CD14-positive monocyte (primary cell): ENCODE measurements around the gene SPNS3. TPM values are rescaled to one million over a fixed set of nuclear protein-coding genes. Genes with fewer than 3 reads are reported as not detected.

ENCODE experiments used
- DNase-seq, 3 donors: peaks; one replicate each; pipeline ENCODE4 v3.0.0-alpha.2; 2011 to 2022
- H2AFZ ChIP-seq: 2 replicates; pipeline ENCODE4 v1.6.0; 2012; ENCODE audit warnings: mild to moderate bottlenecking, low read depth, low read length, inconsistent platforms; ENCODE audit not compliant: insufficient read depth, poor library complexity, severe bottlenecking
- H3K27ac ChIP-seq, 2 donors: 1 replicate in 1 of 2; 2 replicates in 1 of 2; pipeline ENCODE4 v1.5.1; 2012 to 2013; ENCODE audit warnings: low read length in 2 of 2, control low read depth in 1 of 2, inconsistent platforms in 1 of 2, low read depth in 1 of 2, mild to moderate bottlenecking in 1 of 2
- H3K27me3 ChIP-seq, 2 donors: one replicate each; pipeline versions ENCODE4 v1.6.0 to v1.6.1; 2011 to 2013; ENCODE audit warnings: low read length in 2 of 2; ENCODE audit not compliant: control insufficient read depth in 2 of 2, insufficient read depth in 2 of 2
- H3K36me3 ChIP-seq, 2 donors: replicated peaks in 1 of 2; 1 replicate in 1 of 2; 2 replicates in 1 of 2; pipeline versions ENCODE4 v1.5.1 to v1.6.1; 2012 to 2013; ENCODE audit warnings: low read length in 2 of 2, control low read depth in 1 of 2, inconsistent platforms in 1 of 2, mild to moderate bottlenecking in 1 of 2; ENCODE audit not compliant: insufficient read depth in 2 of 2, control insufficient read depth in 1 of 2
- H3K4me1 ChIP-seq, 2 donors: 1 replicate in 1 of 2; 2 replicates in 1 of 2; pipeline versions ENCODE4 v1.5.1 to v1.6.1; 2012 to 2013; ENCODE audit warnings: low read length in 2 of 2, control low read depth in 1 of 2, inconsistent platforms in 1 of 2, mild to moderate bottlenecking in 1 of 2, moderate library complexity in 1 of 2; ENCODE audit not compliant: insufficient read depth in 2 of 2, control insufficient read depth in 1 of 2
- H3K4me2 ChIP-seq: replicated peaks from 2 replicates; pipeline ENCODE3; 2012; ENCODE audit warnings: low read length, moderate library complexity, mild to moderate bottlenecking; ENCODE audit not compliant: poor library complexity, severe bottlenecking; ENCODE audit errors: extremely low read depth
- H3K4me3 ChIP-seq, 3 experiments: fragments of 200-600 bp in 1 of 3; sonication (generic) in 1 of 3; replicated peaks in 1 of 3; 1 replicate in 2 of 3; 2 replicates in 1 of 3; pipeline ENCODE4 v1.5.1; 2011 to 2013; ENCODE audit warnings: low read length in 3 of 3, mild to moderate bottlenecking in 3 of 3, control low read depth in 2 of 3, low read depth in 2 of 3, inconsistent platforms in 1 of 3, moderate library complexity in 1 of 3
- H3K79me2 ChIP-seq: 2 replicates; pipeline ENCODE4 v1.6.0; 2012; ENCODE audit warnings: mild to moderate bottlenecking, control low read depth, inconsistent platforms, low read length, moderate library complexity; ENCODE audit not compliant: insufficient read depth
- H3K9ac ChIP-seq: 2 replicates; pipeline ENCODE4 v1.6.0; 2017; ENCODE audit warnings: low read length, mild to moderate bottlenecking; ENCODE audit not compliant: insufficient read depth, poor library complexity, severe bottlenecking
- H3K9me3 ChIP-seq, 2 donors: replicated peaks in 1 of 2; 1 replicate in 1 of 2; 2 replicates in 1 of 2; pipeline versions ENCODE4 v1.5.1 to v1.6.1; 2012 to 2013; ENCODE audit warnings: low read length in 2 of 2, control low read depth in 1 of 2; ENCODE audit not compliant: control insufficient read depth in 1 of 2, insufficient read depth in 1 of 2
- H4K20me1 ChIP-seq: 2 replicates; pipeline ENCODE4 v1.6.0; 2012; ENCODE audit warnings: mild to moderate bottlenecking, low read length, control low read depth, moderate library complexity; ENCODE audit not compliant: insufficient read depth
- H3K27ac Mint-ChIP-seq, 7 donors: one replicate each; pipeline ENCODE4 v1.8.0; 2020; ENCODE audit warnings: mild to moderate bottlenecking in 7 of 7, mixed read lengths in 7 of 7, moderate library complexity in 6 of 7, inconsistent platforms in 2 of 7
- H3K27me3 Mint-ChIP-seq, 3 donors: one replicate each; pipeline ENCODE4 v1.8.0; 2021 to 2022; ENCODE audit warnings: low read depth in 3 of 3, mild to moderate bottlenecking in 3 of 3, mixed read lengths in 3 of 3, moderate library complexity in 3 of 3, inconsistent platforms in 1 of 3
- H3K36me3 Mint-ChIP-seq, 2 donors: one replicate each; pipeline ENCODE4 v1.8.0; 2020; ENCODE audit warnings: mixed read lengths in 2 of 2, inconsistent platforms in 1 of 2, mild to moderate bottlenecking in 1 of 2
- H3K4me1 Mint-ChIP-seq: one replicate; pipeline ENCODE4 v1.8.0; 2020; ENCODE audit warnings: mild to moderate bottlenecking, mixed read lengths
- H3K4me3 Mint-ChIP-seq, 2 donors: one replicate each; pipeline ENCODE4 v1.8.0; 2020; ENCODE audit warnings: mild to moderate bottlenecking in 2 of 2, mixed read lengths in 2 of 2, moderate library complexity in 1 of 2
- H3K9me3 Mint-ChIP-seq, 7 donors: one replicate each; pipeline ENCODE4 v1.8.0; 2020 to 2022; ENCODE audit warnings: mixed read lengths in 7 of 7, mild to moderate bottlenecking in 6 of 7, moderate library complexity in 6 of 7, inconsistent platforms in 2 of 7
- CTCF ChIP-seq: fragments of 200-600 bp; IDR thresholded peaks from one replicate; pipeline ENCODE4 v1.8.0; 2022; ENCODE audit warnings: antibody characterized with exemption, mild to moderate bottlenecking
- WGBS: methylation state at CpG from one replicate; pipeline ENCODE4 v1.1.5; 2013; ENCODE audit warnings: missing lambda C conversion rate; ENCODE audit not compliant: insufficient coverage; 5-methylcytosine and 5-hydroxymethylcytosine counted together
- intact Hi-C, 2 donors: fragments of 100-400 bp; cut with micrococcal nuclease; formaldehyde crosslinking; loops; one replicate each; pipeline versions ENCODE4 v1.15.0 to v1.15.1; 2023
- polyA plus RNA-seq, 3 donors: library from polyadenylated mRNA; depleted of rRNA in 1 of 3; unstranded in 2 of 3; stranded (reverse) in 1 of 3; fragments of 300-500 nt in 2 of 3; fragments of >200 nt in 1 of 3; fragmentation: Illumina TruSeq in 2 of 3; gene quantifications; 1 replicate in 2 of 3; 2 replicates in 1 of 3; pipeline ENCODE4 v1.2.3, GENCODE V29; 2012 to 2021

SPNS3 gene
- polyA plus RNA-seq, 3 donors = 2.3 to 5.7 (median 4.5) TPM

DNA sequence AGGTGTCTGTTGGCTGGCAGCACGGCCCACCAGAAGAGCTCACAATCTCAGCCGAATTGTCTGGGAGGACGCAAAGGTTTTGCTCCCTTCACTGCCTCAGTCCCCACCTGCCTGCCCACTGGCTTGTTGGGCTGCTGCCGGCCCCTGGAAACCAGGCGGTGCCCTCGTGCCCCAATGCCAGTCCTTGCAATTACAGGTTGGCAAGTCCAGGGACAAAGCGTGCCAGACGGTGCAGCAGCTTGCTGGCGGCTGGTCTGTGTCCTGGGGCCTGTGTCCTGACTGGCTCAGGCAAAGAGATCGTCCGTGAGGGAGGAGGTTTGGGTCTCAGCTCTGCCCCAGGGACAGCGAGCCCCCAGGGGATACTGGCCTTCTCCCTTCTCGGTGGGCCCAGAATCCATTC lies 40.4 kb downstream of the SPNS3 start:
- TF ChIP-seq CTCF = no peak
- peaks cover 1 to 4% (median 2%) of the 10 kb centered on the region in 3 donors for H3K27me3 Mint-ChIP-seq
- peaks cover 3% of the 10 kb centered on the region for H3K4me1 Mint-ChIP-seq
- Histone ChIP-seq H3K9ac (no peak overlapping the region), H2AFZ (no peak overlapping the region), H3K9me3 (no peaks in the 10 kb centered on the region), H4K20me1 (no peaks in the 10 kb centered on the region), H3K27me3 (no peaks in the 10 kb centered on the region), H3K79me2 (no peaks in the 10 kb centered on the region), H3K4me2 (no peak overlapping the region), H3K4me3 (no peak overlapping the region), H3K4me1 (no peaks in the 10 kb centered on the region), H3K27ac (no peak overlapping the region), H3K36me3 (peaks cover 3 to 14% of the 10 kb centered on the region in 2 donors)
- intact Hi-C loops = no loop called here
- 96% methylated on average over 13 of the region's 13 CpGs for WGBS
- no peak overlapping the region for H3K4me3 Mint-ChIP-seq
- H3K36me3 Mint-ChIP-seq = peaks cover 8 to 13% of the 10 kb centered on the region in 2 donors
- DNase-seq = no peak
- H3K27ac Mint-ChIP-seq = no peak overlapping the region
- H3K9me3 Mint-ChIP-seq = no peaks in the 10 kb centered on the region

GRCh38 chr17:4475001-4475400 lies 41.3 kb downstream of the SPNS3 start:
- Mint-ChIP-seq H3K9me3 (no peaks in the 10 kb centered on the region), H3K27me3 (peaks cover 1 to 4% (median 2%) of the 10 kb centered on the region in 3 donors), H3K4me3 (no peak overlapping the region), H3K36me3 (peaks cover 2 to 14% of the 10 kb centered on the region in 2 donors), H3K4me1 (peaks cover 5% of the 10 kb centered on the region), H3K27ac (no peak overlapping the region)
- Histone ChIP-seq H3K79me2 (no peaks in the 10 kb centered on the region), H3K4me3 (no peak overlapping the region), H3K4me1 (peaks cover 0 to under 1% of the 10 kb centered on the region in 2 donors), H3K4me2 (no peak overlapping the region), H2AFZ (no peak overlapping the region), H3K36me3 (peaks cover 3 to 14% of the 10 kb centered on the region in 2 donors), H3K9ac (no peak overlapping the region), H4K20me1 (no peaks in the 10 kb centered on the region), H3K9me3 (no peaks in the 10 kb centered on the region), H3K27ac (no peak overlapping the region), H3K27me3 (no peaks in the 10 kb centered on the region)
- no peak for TF ChIP-seq CTCF
- DNase-seq = no peak
- intact Hi-C loops = no loop called here
- WGBS = 100% methylated on average over 3 of the region's 9 CpGs
